HG02885 (cell line): ENCODE measurements around the gene KDSR.

ENCODE experiments used
- ATAC-seq: cut with Tn5 transposase; IDR thresholded peaks from one replicate; pipeline ENCODE4 v1.9.1; 2021; ENCODE audit warnings: mild to moderate bottlenecking; ENCODE audit not compliant: unreplicated experiment, poor library complexity

The KDSR gene

GRCh38 chr18:63311118-63312018 is 55.6 kb downstream of the KDSR start:
- ATAC-seq = peak; percentile 72

GRCh38 chr18:63309422-63309821 is 57.6 kb downstream of the KDSR start:
- no peak for ATAC-seq

- ATAC-seq = no peak
These were observed 59.3 kb downstream of the KDSR start for GRCh38 chr18:63307551-63308200.

- no peak for ATAC-seq
These were observed 60.0 kb downstream of the KDSR start for GRCh38 chr18:63306819-63307550.

- ATAC-seq = no peak
These were observed 60.8 kb downstream of the KDSR start for GRCh38 chr18:63306249-63306648.

GRCh38 chr18:63303547-63303946 is 63.5 kb downstream of the KDSR start:
- ATAC-seq = no peak

GRCh38 chr18:63302636-63303405 is 64.2 kb downstream of the KDSR start:
- no peak for ATAC-seq

GRCh38 chr18:63302220-63302619 is 64.8 kb downstream of the KDSR start:
- ATAC-seq = no peak

GRCh38 chr18:63301434-63301833 is 65.6 kb downstream of the KDSR start:
- ATAC-seq = no peak

GRCh38 chr18:63299837-63300745 is 66.9 kb downstream of the KDSR start:
- peak; percentile 70 for ATAC-seq

- no peak for ATAC-seq
These were observed 68.3 kb downstream of the KDSR start for GRCh38 chr18:63298400-63299365.

GRCh38 chr18:63297687-63298399 is 69.2 kb downstream of the KDSR start:
- no peak for ATAC-seq

- no peak for ATAC-seq
These were observed 73.1 kb downstream of the KDSR start for GRCh38 chr18:63293935-63294334.

GRCh38 chr18:63292831-63293683 is 73.9 kb downstream of the KDSR start:
- ATAC-seq = peak; percentile 63

GRCh38 chr18:63291278-63291677 is 75.7 kb downstream of the KDSR start:
- no peak for ATAC-seq

GRCh38 chr18:63290821-63291200 is 76.2 kb downstream of the KDSR start:
- ATAC-seq = no peak
